Memory B cell (primary cell): ENCODE results near the gene MAFF.
"Not testable (repeated sequence)": the region's sequence is repeated elsewhere in the genome, so short reads cannot be mapped to it uniquely, and the experiment has no call there.

Experiments used
- ATAC-seq: fragments of 150-1000 bp; cut with Tn5 transposase; 2 replicates; pipeline ENCODE4 v1.10.0; 2021; ENCODE audit warnings: low read depth, mild to moderate bottlenecking, moderate library complexity
- DNase-seq, 2 donors: peaks; one replicate each; pipeline ENCODE4 v3.0.0; 2022; ENCODE audit warnings: low spot score in 2 of 2
- H3K27ac Mint-ChIP-seq: one replicate; pipeline ENCODE4 v1.8.0; 2022; ENCODE audit warnings: mild to moderate bottlenecking, moderate library complexity, mixed read lengths
- H3K27me3 Mint-ChIP-seq: one replicate; pipeline ENCODE4 v1.8.0; 2022; ENCODE audit warnings: mixed read lengths
- H3K36me3 Mint-ChIP-seq: one replicate; pipeline ENCODE4 v1.8.0; 2022; ENCODE audit warnings: mild to moderate bottlenecking, mixed read lengths
- H3K4me1 Mint-ChIP-seq: one replicate; pipeline ENCODE4 v1.8.0; 2022; ENCODE audit warnings: mixed read lengths
- H3K4me3 Mint-ChIP-seq: one replicate; pipeline ENCODE4 v1.8.0; 2022; ENCODE audit warnings: mild to moderate bottlenecking, moderate library complexity, mixed read lengths
- H3K9me3 Mint-ChIP-seq: one replicate; pipeline ENCODE4 v1.8.0; 2022; ENCODE audit warnings: mixed read lengths

Gene MAFF

GRCh38 chr22:38201711-38202436 lies at the start of gene MAFF:
TSS of gene MAFF (plus strand) at chr22:38201994. CDS start at chr22:38213854, 11,860 bp downstream.
- peak within 1 kb of the TSS; percentile 88 for H3K4me3 Mint-ChIP-seq
- DNase-seq (peak; percentile 66 to 67), ATAC-seq (peak; percentile 72)
- no peaks in the 10 kb centered on the region for H3K27me3 Mint-ChIP-seq
- H3K9me3 Mint-ChIP-seq: no peaks in the 10 kb centered on the region
- peaks cover 31% of the 10 kb centered on the region for H3K4me1 Mint-ChIP-seq
- no peaks in the 10 kb centered on the region for H3K36me3 Mint-ChIP-seq
- peak within 1 kb of the TSS; percentile 73 for H3K27ac Mint-ChIP-seq

GRCh38 chr22:38153821-38154562 lies 47.8 kb upstream of the MAFF start:
- Mint-ChIP-seq H3K36me3 (peaks cover 20% of the 10 kb centered on the region), H3K27me3 (no peaks in the 10 kb centered on the region), H3K4me3 (no peak overlapping the region), H3K27ac (no peak overlapping the region), H3K4me1 (peaks cover 11% of the 10 kb centered on the region), H3K9me3 (peaks cover 1% of the 10 kb centered on the region)
- no peak for ATAC-seq
- no peak for DNase-seq

- H3K27ac Mint-ChIP-seq, DNase-seq, H3K4me3 Mint-ChIP-seq, ATAC-seq, H3K27me3 Mint-ChIP-seq, H3K9me3 Mint-ChIP-seq: not testable (repeated sequence)
- Mint-ChIP-seq H3K36me3 (peaks cover 20% of the 10 kb centered on the region), H3K4me1 (peaks cover 12% of the 10 kb centered on the region)
Observed at GRCh38 chr22:38154563-38154915, 47.3 kb upstream of the MAFF start.

DNA sequence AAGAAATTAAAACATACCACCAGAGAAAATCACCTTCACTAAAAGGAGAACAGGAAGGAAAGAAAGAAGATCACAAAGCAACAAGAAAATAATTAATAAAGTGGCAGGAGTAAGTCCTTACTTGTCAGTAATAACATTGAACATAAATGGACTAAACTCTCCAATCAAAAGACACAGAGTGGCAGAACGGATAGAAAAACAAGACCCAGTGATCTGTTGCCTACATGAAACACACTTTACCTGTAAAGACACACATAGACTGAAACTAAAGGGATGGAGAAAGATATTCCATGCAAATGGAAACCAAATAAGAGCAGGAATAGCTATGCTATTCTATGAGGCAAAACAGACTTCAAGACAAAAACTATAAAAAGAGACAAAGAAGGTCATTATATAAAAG lies 46.1 kb upstream of the MAFF start:
- H3K27me3 Mint-ChIP-seq: no peaks in the 10 kb centered on the region
- ATAC-seq (no peak), DNase-seq (no peak)
- H3K4me1 Mint-ChIP-seq: peaks cover 10% of the 10 kb centered on the region
- no peak overlapping the region for H3K4me3 Mint-ChIP-seq
- H3K9me3 Mint-ChIP-seq: no peaks in the 10 kb centered on the region
- H3K27ac Mint-ChIP-seq: no peak overlapping the region
- peaks cover 20% of the 10 kb centered on the region for H3K36me3 Mint-ChIP-seq

- Mint-ChIP-seq H3K27ac (peak overlapping the region; percentile 95), H3K4me1 (peaks cover 21% of the 10 kb centered on the region), H3K9me3 (no peaks in the 10 kb centered on the region), H3K4me3 (peak overlapping the region; percentile 6), H3K36me3 (peaks cover 15% of the 10 kb centered on the region), H3K27me3 (no peaks in the 10 kb centered on the region)
- no peak for DNase-seq
- ATAC-seq: no peak
Observed at GRCh38 chr22:38162881-38163843, 38.6 kb upstream of the MAFF start.

GRCh38 chr22:38163844-38164550 lies 37.8 kb upstream of the MAFF start:
- H3K27ac Mint-ChIP-seq: peak overlapping the region; percentile 95
- no peak overlapping the region for H3K4me3 Mint-ChIP-seq
- no peaks in the 10 kb centered on the region for H3K9me3 Mint-ChIP-seq
- ATAC-seq (no peak), DNase-seq (no peak)
- H3K27me3 Mint-ChIP-seq: no peaks in the 10 kb centered on the region
- H3K36me3 Mint-ChIP-seq: peaks cover 16% of the 10 kb centered on the region
- H3K4me1 Mint-ChIP-seq: peaks cover 21% of the 10 kb centered on the region

DNA sequence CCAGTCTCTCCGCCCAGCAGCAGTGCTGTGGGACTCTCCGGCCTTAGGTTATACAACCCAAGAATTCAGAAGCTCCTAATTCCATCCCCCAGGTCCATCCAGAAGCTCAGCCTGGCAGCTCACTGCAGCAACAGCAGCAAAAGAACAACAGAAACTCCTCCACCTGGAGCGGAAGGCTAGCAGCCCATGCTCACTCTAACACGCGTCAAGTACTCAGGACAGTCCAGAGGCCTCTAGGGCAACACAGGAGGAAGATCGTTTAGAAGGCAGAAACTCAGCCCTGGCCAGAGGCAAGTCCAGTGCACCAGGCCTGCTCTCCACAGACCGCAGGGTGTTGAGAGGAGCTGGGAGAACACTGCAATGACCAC lies 37.3 kb upstream of the MAFF start:
- DNase-seq: no peak
- no peak for ATAC-seq
- H3K36me3 Mint-ChIP-seq: peaks cover 14% of the 10 kb centered on the region
- H3K4me3 Mint-ChIP-seq: no peak overlapping the region
- H3K9me3 Mint-ChIP-seq: no peaks in the 10 kb centered on the region
- H3K4me1 Mint-ChIP-seq: peaks cover 19% of the 10 kb centered on the region
- H3K27ac Mint-ChIP-seq: peak overlapping the region; percentile 95
- H3K27me3 Mint-ChIP-seq: no peaks in the 10 kb centered on the region

GRCh38 chr22:38165922-38166593 lies 35.7 kb upstream of the MAFF start:
- Mint-ChIP-seq H3K27me3 (no peaks in the 10 kb centered on the region), H3K9me3 (no peaks in the 10 kb centered on the region), H3K27ac (no peak overlapping the region), H3K36me3 (peaks cover 14% of the 10 kb centered on the region), H3K4me1 (peaks cover 19% of the 10 kb centered on the region), H3K4me3 (no peak overlapping the region)
- DNase-seq: no peak
- no peak for ATAC-seq

- H3K4me1 Mint-ChIP-seq: peaks cover 9% of the 10 kb centered on the region
- DNase-seq (no peak), ATAC-seq (no peak)
- H3K4me3 Mint-ChIP-seq: no peak overlapping the region
- no peaks in the 10 kb centered on the region for H3K9me3 Mint-ChIP-seq
- peaks cover 16% of the 10 kb centered on the region for H3K36me3 Mint-ChIP-seq
- no peaks in the 10 kb centered on the region for H3K27me3 Mint-ChIP-seq
- no peak overlapping the region for H3K27ac Mint-ChIP-seq
Observed at GRCh38 chr22:38167988-38168407, 33.8 kb upstream of the MAFF start.

DNA sequence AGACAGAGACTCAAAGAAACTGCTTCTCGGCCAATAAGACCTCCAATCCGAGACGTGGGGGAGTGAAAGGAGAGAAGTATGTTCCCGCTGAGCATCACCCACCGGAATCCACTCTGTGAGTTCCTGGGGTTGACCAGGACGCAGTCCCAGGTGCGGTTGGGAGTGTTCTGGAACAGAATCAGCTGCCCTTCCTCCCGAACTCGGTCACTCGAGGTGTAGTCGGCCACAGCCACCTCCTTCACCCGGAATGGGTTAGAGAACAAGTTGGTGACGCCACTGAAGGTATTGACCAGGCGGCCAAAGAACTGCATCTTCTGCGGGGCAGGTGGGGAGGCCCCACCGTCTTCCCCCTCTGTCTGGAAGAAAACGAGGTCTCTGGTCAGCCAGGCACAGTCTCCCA lies 32.7 kb upstream of the MAFF start:
- peaks cover 7% of the 10 kb centered on the region for H3K4me1 Mint-ChIP-seq
- no peaks in the 10 kb centered on the region for H3K9me3 Mint-ChIP-seq
- H3K36me3 Mint-ChIP-seq: peaks cover 16% of the 10 kb centered on the region
- no peaks in the 10 kb centered on the region for H3K27me3 Mint-ChIP-seq
- H3K27ac Mint-ChIP-seq: peak overlapping the region; percentile 52
- no peak overlapping the region for H3K4me3 Mint-ChIP-seq
- ATAC-seq: no peak
- DNase-seq: no peak

- Mint-ChIP-seq H3K9me3 (no peaks in the 10 kb centered on the region), H3K27ac (no peak overlapping the region), H3K27me3 (no peaks in the 10 kb centered on the region), H3K4me3 (no peak overlapping the region), H3K4me1 (peaks cover 8% of the 10 kb centered on the region), H3K36me3 (peaks cover 13% of the 10 kb centered on the region)
- no peak for ATAC-seq
- no peak for DNase-seq
Observed at GRCh38 chr22:38170469-38170868, 31.3 kb upstream of the MAFF start.

GRCh38 chr22:38171927-38172831 lies 29.6 kb upstream of the MAFF start:
- no peak overlapping the region for H3K27ac Mint-ChIP-seq
- ATAC-seq: no peak
- H3K4me1 Mint-ChIP-seq: peaks cover 10% of the 10 kb centered on the region
- H3K36me3 Mint-ChIP-seq: peaks cover 11% of the 10 kb centered on the region
- no peak for DNase-seq
- H3K9me3 Mint-ChIP-seq: no peaks in the 10 kb centered on the region
- no peaks in the 10 kb centered on the region for H3K27me3 Mint-ChIP-seq
- no peak overlapping the region for H3K4me3 Mint-ChIP-seq
